AG04450 (cell line): ENCODE data around the gene GOLGA6C. TPM values are rescaled to one million over a fixed set of nuclear protein-coding genes. Genes with fewer than 3 reads are reported as not detected.

ENCODE experiments used
- CTCF ChIA-PET: fragments of 300-600, 350-600 bp; formaldehyde crosslinking; extraction: SDS; loops from one replicate; lab custom pipeline; 2022; ENCODE audit warnings: antibody characterized with exemption, inconsistent platforms; lab: Charles Lee
- POLR2A ChIA-PET: fragments of 350-600 bp; formaldehyde crosslinking; extraction: SDS; loops from one replicate; lab custom pipeline; 2021; ENCODE audit warnings: antibody characterized with exemption, inconsistent platforms; lab: Yijun Ruan, JAX
- DNase-seq: peaks from one replicate; pipeline ENCODE4 v3.0.0-alpha.2; 2011; ENCODE audit warnings: low read depth, low spot score
- H3K27ac ChIP-seq: one replicate; pipeline ENCODE4 v1.5.1; 2012; ENCODE audit warnings: low read depth, low read length, control low read depth
- H3K27me3 ChIP-seq: one replicate; pipeline ENCODE4 v1.6.0; 2012; ENCODE audit warnings: low read length; ENCODE audit not compliant: control insufficient read depth, insufficient read depth
- H3K4me3 ChIP-seq: 2 replicates; pipeline ENCODE4 v1.5.1; 2011; ENCODE audit warnings: mild to moderate bottlenecking, low read depth, low read length, control low read depth
- H3K9me3 ChIP-seq: 2 replicates; pipeline ENCODE4 v1.5.1; 2012; ENCODE audit warnings: low read length; ENCODE audit not compliant: control insufficient read depth, insufficient read depth
- polyA plus RNA-seq: library from polyadenylated mRNA; depleted of rRNA; stranded (reverse); fragments of >200 nt; gene quantifications from 2 replicates; pipeline ENCODE4 v1.2.3, GENCODE V29; 2011
- TF ChIP-seq, protein P1 (sequence below): IDR thresholded peaks from 2 replicates; pipeline ENCODE4 v1.5.1; 2011; ENCODE audit warnings: low read depth, low read length, control low read depth, inconsistent platforms

The GOLGA6C gene
- polyA plus RNA-seq, 1 experiment, result not detected

DNA sequence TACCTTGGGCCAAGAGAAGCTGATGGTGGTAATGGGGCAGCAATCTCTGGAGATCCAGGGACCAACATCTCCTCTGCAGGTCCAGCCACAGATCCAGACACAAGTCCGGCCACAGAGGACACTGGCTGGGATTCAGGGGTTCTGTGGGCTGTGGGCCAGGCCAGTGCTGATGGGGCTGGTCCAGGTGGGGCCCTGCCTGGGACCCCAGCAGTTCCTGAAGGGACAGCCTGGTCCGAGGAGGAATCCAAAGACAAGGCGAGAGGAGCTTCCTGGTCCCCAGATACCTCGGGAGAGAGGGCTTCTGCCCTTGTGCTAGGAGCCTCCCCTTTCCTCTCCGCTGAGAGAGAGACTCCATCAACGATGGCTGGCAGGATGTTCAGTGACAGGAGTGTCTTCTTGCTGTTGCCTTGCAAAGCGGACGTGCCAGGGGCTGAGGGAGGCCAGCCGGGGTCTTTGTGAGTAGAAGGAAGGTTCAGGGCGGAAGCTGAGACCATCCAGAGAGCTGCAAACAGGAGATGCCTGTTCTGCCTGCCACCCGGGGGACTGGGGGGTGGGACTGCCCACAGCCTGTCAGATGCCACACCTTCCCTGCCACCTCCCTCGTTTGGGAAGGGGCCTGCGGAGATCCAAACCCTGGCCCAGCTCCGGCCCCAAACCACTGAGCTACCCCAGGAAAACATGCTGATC is 24.5 kb upstream of the GOLGA6C start:
- no peak overlapping the region for H3K4me3 ChIP-seq
- TF ChIP-seq, protein P1, sequence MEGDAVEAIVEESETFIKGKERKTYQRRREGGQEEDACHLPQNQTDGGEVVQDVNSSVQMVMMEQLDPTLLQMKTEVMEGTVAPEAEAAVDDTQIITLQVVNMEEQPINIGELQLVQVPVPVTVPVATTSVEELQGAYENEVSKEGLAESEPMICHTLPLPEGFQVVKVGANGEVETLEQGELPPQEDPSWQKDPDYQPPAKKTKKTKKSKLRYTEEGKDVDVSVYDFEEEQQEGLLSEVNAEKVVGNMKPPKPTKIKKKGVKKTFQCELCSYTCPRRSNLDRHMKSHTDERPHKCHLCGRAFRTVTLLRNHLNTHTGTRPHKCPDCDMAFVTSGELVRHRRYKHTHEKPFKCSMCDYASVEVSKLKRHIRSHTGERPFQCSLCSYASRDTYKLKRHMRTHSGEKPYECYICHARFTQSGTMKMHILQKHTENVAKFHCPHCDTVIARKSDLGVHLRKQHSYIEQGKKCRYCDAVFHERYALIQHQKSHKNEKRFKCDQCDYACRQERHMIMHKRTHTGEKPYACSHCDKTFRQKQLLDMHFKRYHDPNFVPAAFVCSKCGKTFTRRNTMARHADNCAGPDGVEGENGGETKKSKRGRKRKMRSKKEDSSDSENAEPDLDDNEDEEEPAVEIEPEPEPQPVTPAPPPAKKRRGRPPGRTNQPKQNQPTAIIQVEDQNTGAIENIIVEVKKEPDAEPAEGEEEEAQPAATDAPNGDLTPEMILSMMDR, result no peak
- ChIA-PET CTCF (no interaction called here), POLR2A (no interaction called here)
- no peak overlapping the region for H3K27ac ChIP-seq
- H3K27me3 ChIP-seq, result peaks cover 53% of the 10 kb centered on the region
- no peaks in the 10 kb centered on the region; the same call in 1 of the 2 replicates for H3K9me3 ChIP-seq
- DNase-seq, result no peak

DNA sequence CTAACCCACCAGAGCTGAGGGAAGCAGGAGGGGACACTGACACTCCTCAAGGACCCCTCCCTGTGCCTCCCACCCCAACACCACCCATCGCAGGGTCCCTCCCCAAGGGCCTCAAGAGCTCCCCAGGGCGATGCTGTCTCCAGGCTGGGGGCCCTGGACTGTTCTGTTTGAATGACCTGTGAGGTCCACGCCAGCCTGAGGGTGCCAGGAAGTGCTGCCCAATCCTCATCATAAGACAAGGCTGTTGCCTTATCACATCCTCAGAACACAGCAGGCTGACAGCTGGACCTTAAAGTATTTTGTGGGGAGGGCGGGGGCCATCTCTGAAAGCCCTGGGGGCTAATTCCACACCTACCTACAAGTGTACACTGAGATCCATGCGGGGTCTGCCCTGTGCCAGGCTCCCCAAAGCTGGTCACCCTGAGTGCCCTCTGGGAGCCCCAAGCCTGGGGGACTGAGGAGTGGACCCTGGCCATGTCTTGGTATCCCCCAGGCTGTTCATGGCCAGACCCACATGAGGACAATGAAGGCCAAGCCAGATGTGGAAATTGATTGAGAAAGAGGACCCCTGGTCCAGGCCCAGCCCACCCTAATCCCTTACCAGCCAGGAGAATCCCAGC is 23.8 kb upstream of the GOLGA6C start:
- no peak overlapping the region for H3K4me3 ChIP-seq
- ChIA-PET CTCF (no interaction called here), POLR2A (no interaction called here)
- H3K27ac ChIP-seq, result no peak overlapping the region
- no peak for DNase-seq
- TF ChIP-seq, protein P1, result no peak
- H3K27me3 ChIP-seq, result peaks cover 51% of the 10 kb centered on the region
- no peaks in the 10 kb centered on the region; the same call in 1 of the 2 replicates for H3K9me3 ChIP-seq

DNA sequence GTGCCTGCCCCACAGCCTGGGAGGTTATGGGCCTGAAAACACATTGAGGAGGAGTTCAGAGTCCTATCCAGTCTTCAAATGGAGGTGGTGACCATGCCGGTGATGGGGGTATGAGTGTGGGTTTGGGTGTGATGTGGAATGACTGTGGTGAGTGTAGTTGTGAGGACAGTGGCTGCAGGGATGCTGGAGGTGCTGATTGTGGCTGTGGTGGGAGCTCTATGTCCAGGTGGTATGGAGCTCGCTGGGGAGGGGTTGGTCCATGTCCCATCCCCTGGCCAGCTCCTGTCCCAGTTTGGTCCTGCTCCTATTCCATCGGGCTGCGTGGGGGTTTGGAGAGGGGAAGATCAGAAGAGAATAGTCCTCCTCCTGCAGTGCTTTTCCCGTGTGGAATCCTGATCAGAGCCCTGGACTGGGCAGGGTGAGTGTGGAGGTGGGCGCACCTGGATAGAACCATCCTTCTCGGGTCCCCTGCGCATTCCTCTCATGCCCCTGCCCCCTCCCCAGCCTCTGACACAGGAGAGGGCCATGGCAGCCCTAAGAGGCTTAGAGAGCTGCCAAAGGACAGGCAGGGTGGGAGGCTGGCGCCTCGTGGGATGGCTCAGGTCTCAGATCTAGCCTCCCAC is 23.0 kb upstream of the GOLGA6C start:
- no peak for DNase-seq
- H3K27me3 ChIP-seq, result peaks cover 49% of the 10 kb centered on the region
- no peak overlapping the region for H3K4me3 ChIP-seq
- ChIA-PET POLR2A (no interaction called here), CTCF (no interaction called here)
- no peaks in the 10 kb centered on the region; the same call in 1 of the 2 replicates for H3K9me3 ChIP-seq
- H3K27ac ChIP-seq, result no peak overlapping the region
- TF ChIP-seq, protein P1, result no peak

DNA sequence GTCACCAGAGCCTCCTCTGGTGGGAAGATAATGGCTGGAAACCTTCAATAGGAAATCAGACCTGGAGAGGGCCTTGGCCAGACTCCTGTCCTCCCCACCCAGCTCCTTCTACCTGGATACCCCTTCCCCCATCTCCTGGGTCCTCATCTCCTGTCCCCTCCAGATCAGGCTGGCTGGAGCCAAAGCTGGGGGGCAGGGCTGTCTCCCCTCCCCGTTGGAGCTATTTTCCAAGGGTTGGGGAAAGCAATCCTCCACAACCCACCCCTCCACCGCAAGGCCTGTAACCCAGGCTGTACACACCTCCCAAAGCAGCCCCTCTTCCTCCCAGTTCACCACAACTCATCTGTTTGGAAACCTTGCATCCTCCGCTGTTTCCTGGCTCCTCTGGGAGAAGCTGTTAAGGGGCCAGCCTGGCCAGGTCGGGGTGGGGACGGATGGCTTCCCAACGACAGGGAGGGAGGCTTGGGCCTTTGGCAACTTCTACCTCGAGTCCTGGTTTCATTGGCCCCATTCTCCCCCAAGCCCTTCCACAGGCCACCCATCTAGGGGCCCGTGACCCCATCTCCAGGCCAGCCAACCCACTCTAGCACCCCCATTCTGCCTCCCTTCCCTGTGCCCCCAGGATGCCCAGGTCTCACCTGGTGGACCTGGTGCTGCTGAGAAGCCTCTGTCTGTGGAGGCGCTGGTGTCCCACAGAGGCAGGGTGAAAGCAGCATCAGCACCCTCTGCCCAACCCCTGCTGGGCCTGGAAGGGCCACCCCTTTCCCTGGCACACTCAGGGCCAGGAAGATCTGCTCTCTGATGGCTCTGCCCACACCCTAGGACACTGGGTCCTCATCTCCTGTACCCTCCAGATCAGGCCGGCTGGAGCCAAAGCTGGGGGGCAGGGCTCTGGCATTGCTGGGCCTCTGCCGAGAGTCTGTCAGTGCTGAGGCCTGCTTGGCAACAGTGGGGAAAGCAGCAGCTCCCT is 22.1 kb upstream of the GOLGA6C start:
- CTCF ChIA-PET, result no interaction called here
- TF ChIP-seq, protein P1, result no peak

More for the DNA sequence above, 22.1 kb upstream of the GOLGA6C start:
- no peaks in the 10 kb centered on the region; the same call in 1 of the 2 replicates for H3K9me3 ChIP-seq
- peaks cover 49% of the 10 kb centered on the region for H3K27me3 ChIP-seq
- H3K27ac ChIP-seq, result no peak overlapping the region
- no peak for DNase-seq
- H3K4me3 ChIP-seq, result no peak overlapping the region
- POLR2A ChIA-PET, result no interaction called here
